K562 (cell line): ENCODE results near the gene TRIM33. TPM values are rescaled to one million over a fixed set of nuclear protein-coding genes. Genes with fewer than 3 reads are reported as not detected.

Experiments used
- ATAC-seq: fragments of 200-7000 bp; cut with Tn5 transposase; 3 replicates; pipeline ENCODE4 v1.9.1; 2020; ENCODE audit warnings: moderate library complexity
- BruUV-seq: library from RNA; stranded (reverse); fragments of 400-500 nt; replicated peaks from 2 replicates; lab custom pipeline; 2021; lab: Mats Ljungman, UMichigan
- CTCF ChIA-PET: fragments of 300-600 bp; formaldehyde crosslinking; extraction: SDS; loops from one replicate; lab custom pipeline; 2021; ENCODE audit warnings: low intra/inter-chr PET ratio; lab: Yijun Ruan, JAX
- POLR2A ChIA-PET: fragments of 300-600, 350-650 bp; sonication (Branson Sonifier 250); formaldehyde crosslinking; extraction: SDS; loops from one replicate; lab custom pipeline; 2021; ENCODE audit warnings: antibody characterized with exemption, inconsistent platforms; lab: Yijun Ruan, JAX
- DNase-seq, 4 experiments: peaks; one replicate each; pipeline versions ENCODE4 v3.0.0 to v3.0.0-alpha.2; 2011 to 2018; ENCODE audit warnings: low spot score in 3 of 4, mixed read lengths in 3 of 4; ENCODE audit errors: extremely low read depth in 1 of 4
- FAIRE-seq: peaks from 2 replicates; lab custom pipeline; 2011; peaks lifted over from hg19 to GRCh38; lab: Jason Lieb, UNC
- H2AFZ ChIP-seq: 2 replicates; pipeline ENCODE4 v1.6.0; 2011; ENCODE audit warnings: low read depth, low read length, control low read depth, inconsistent platforms
- H3K27ac ChIP-seq: fragments of 200-600 bp; 3 replicates; pipeline ENCODE4 v1.8.0; 2011; ENCODE audit warnings: low read depth, mild to moderate bottlenecking, control low read depth, inconsistent platforms, low read length, moderate library complexity, mixed read lengths; ENCODE audit errors: extremely low read depth
- H3K27me3 ChIP-seq, 2 experiments: fragments of 300-600 bp in 1 of 2; 2 replicates in 1 of 2; 3 replicates in 1 of 2; pipeline versions ENCODE4 v1.6.0 to v1.8.0; 2011; ENCODE audit warnings: inconsistent platforms in 2 of 2, low read length in 2 of 2, mild to moderate bottlenecking in 1 of 2, mixed read lengths in 1 of 2, moderate library complexity in 1 of 2; ENCODE audit not compliant: control insufficient read depth in 2 of 2, insufficient read depth in 2 of 2
- H3K36me3 ChIP-seq: fragments of 300-600 bp; 3 replicates; pipeline ENCODE4 v1.8.0; 2011; ENCODE audit warnings: mild to moderate bottlenecking, low read length, inconsistent platforms; ENCODE audit not compliant: control insufficient read depth, insufficient read depth
- H3K4me1 ChIP-seq, 2 experiments: fragments of 200-600 bp in 1 of 2; replicated peaks in 1 of 2; 2 replicates in 1 of 2; 3 replicates in 1 of 2; pipeline versions ENCODE4 v1.5.1 to v1.8.0; 2011; ENCODE audit warnings: inconsistent platforms in 2 of 2, low read length in 2 of 2, mild to moderate bottlenecking in 1 of 2, mixed read lengths in 1 of 2, moderate library complexity in 1 of 2; ENCODE audit not compliant: control insufficient read depth in 2 of 2, insufficient read depth in 2 of 2
- H3K4me2 ChIP-seq: 2 replicates; pipeline ENCODE4 v1.6.1; 2011; ENCODE audit warnings: low read length, control low read depth, inconsistent platforms, mixed read lengths; ENCODE audit not compliant: insufficient read depth
- H3K4me3 ChIP-seq: fragments of 200-600 bp; sonication (generic), shearing (Covaris generic); 2 replicates; pipeline ENCODE4 v1.5.1; 2016; ENCODE audit warnings: control low read depth, inconsistent platforms
- H3K79me2 ChIP-seq: fragments of 200-600 bp; 3 replicates; pipeline ENCODE4 v1.8.0; 2011; ENCODE audit warnings: low read length, inconsistent platforms; ENCODE audit not compliant: control insufficient read depth, insufficient read depth
- H3K9ac ChIP-seq, 2 experiments: 2 replicates each; pipeline versions ENCODE4 v1.6.0 to v1.6.1; 2011; ENCODE audit warnings: low read depth in 2 of 2, low read length in 2 of 2, control low read depth in 1 of 2, inconsistent platforms in 1 of 2, mild to moderate bottlenecking in 1 of 2, mixed read lengths in 1 of 2; ENCODE audit not compliant: insufficient read depth in 1 of 2
- H3K9me1 ChIP-seq: one replicate; pipeline ENCODE4 v1.6.0; 2011; ENCODE audit warnings: inconsistent platforms, mild to moderate bottlenecking, low read length, moderate library complexity; ENCODE audit not compliant: control insufficient read depth, insufficient read depth
- H3K9me3 ChIP-seq: replicated peaks from 2 replicates; pipeline ENCODE4 v1.5.1; 2011; ENCODE audit warnings: low read depth, low read length, inconsistent platforms; ENCODE audit not compliant: control insufficient read depth, insufficient read depth
- H4K20me1 ChIP-seq: replicated peaks from 2 replicates; pipeline ENCODE4 v1.6.1; 2011; ENCODE audit warnings: low read length, inconsistent platforms, mixed read lengths; ENCODE audit not compliant: control insufficient read depth, insufficient read depth
- EZH2 ChIP-seq: IDR thresholded peaks from 2 replicates; pipeline ENCODE4 v1.6.1; 2012; ENCODE audit warnings: low read depth, mild to moderate bottlenecking, inconsistent platforms, low read length, borderline replicate concordance
- FOXK2 ChIP-seq, 2 experiments: fragments of 450-650 bp; IDR thresholded peaks in 1 of 2; conservative IDR thresholded peaks in 1 of 2; 2 replicates each; pipeline ENCODE4 v1.6.1; 2016; ENCODE audit warnings: low read depth in 2 of 2, mild to moderate bottlenecking in 1 of 2
- GATAD2B ChIP-seq: fragments of 450-650 bp; IDR thresholded peaks from 2 replicates; pipeline ENCODE4 v1.6.1; 2017; ENCODE audit warnings: mild to moderate bottlenecking, borderline replicate concordance
- NFE2 ChIP-seq: IDR thresholded peaks from 2 replicates; pipeline ENCODE4 v1.6.1; 2014; ENCODE audit warnings: antibody characterized with exemption, low read depth
- RBM34 ChIP-seq: fragments of 200-400 bp; formaldehyde crosslinking; IDR thresholded peaks from 2 replicates; pipeline ENCODE4 v1.6.1; 2018; ENCODE audit warnings: low read length, borderline replicate concordance; ENCODE audit not compliant: insufficient read depth
- TAF7 ChIP-seq: fragments of 450-650 bp; IDR thresholded peaks from 2 replicates; pipeline ENCODE4 v1.6.1; 2016; ENCODE audit warnings: missing genetic modification characterization, missing compliant biosample characterization
- TSHZ1 ChIP-seq: fragments of 250-450 bp; sonication (Bioruptor Pico); IDR thresholded peaks from 2 replicates; pipeline ENCODE4 v1.4.0; 2020; ENCODE audit warnings: mild to moderate bottlenecking, moderate library complexity
- ZNF143 ChIP-seq: sonication (generic); formaldehyde crosslinking; IDR thresholded peaks from 2 replicates; pipeline ENCODE4 v1.9.0; 2022; ENCODE audit warnings: mild to moderate bottlenecking, missing genetic modification reagents
- WGBS: fragments of 100-300 bp; shearing (Covaris generic); methylation state at CpG from one replicate; pipeline ENCODE4 v1.1.6; 2016; ENCODE audit warnings: low coverage, mixed read lengths; ENCODE audit not compliant: insufficient coverage; ENCODE audit errors: missing lambda C conversion rate; 5-methylcytosine and 5-hydroxymethylcytosine counted together
- in situ Hi-C: fragments of 300-500 bp; cut with MboI; formaldehyde crosslinking; loops from 4 replicates; pipeline ENCODE4 v1.15.0; 2018; ENCODE audit warnings: inconsistent platforms, mixed read lengths
- intact Hi-C: fragments of 100-400 bp; cut with micrococcal nuclease; formaldehyde crosslinking; loops from 2 replicates; pipeline ENCODE4 v1.14.2; 2022
- polyA plus RNA-seq, 8 experiments: library from polyadenylated mRNA; depleted of rRNA in 4 of 8; stranded (reverse) in 5 of 8; unstranded in 3 of 8; fragments of >200 nt; fragmentation: Nextera tagmentation in 2 of 8; fragmentation: Illumina TruSeq in 1 of 8; extraction: Ambion mirVana in 2 of 8; extraction: Trizol in 1 of 8; gene quantifications; 2 replicates each; pipeline versions ENCODE4 v1.2.1 to v1.2.3, GENCODE V29; 2011 to 2014; ENCODE audit warnings: inconsistent platforms in 1 of 8, missing spikeins in 1 of 8
- total RNA-seq, 7 experiments: library from RNA; depleted of rRNA in 6 of 7; stranded (reverse); fragments of >200 nt in 6 of 7; fragmentation: Illumina TruSeq in 2 of 7; extraction: Trizol in 2 of 7; gene quantifications; 2 replicates each; pipeline versions ENCODE4 v1.2.1 to v1.2.3, GENCODE V29; 2011 to 2021; ENCODE audit warnings: low replicate concordance in 1 of 7
- TF ChIP-seq, protein P1 (sequence below): IDR thresholded peaks from 2 replicates; pipeline ENCODE4 v1.6.1; 2011; ENCODE audit warnings: borderline replicate concordance, low read depth, mild to moderate bottlenecking, moderate library complexity, low read length; ENCODE audit not compliant: insufficient read depth, poor library complexity, severe bottlenecking

Gene TRIM33
- total and polyA plus RNA-seq, 9 of the 15 experiments (the other 6 are each of a cell fraction or from before 2014, with no cell fraction given) = 9.3 to 58.4 (median 40.2) TPM

GRCh38 chr1:114545315-114545714 is 34.3 kb upstream of the TRIM33 start:
- 0% methylated on average over 1 of the region's 1 CpG for WGBS
- Histone ChIP-seq H3K36me3 (no peaks in the 10 kb centered on the region), H3K9ac (no peak overlapping the region), H3K9me3 (no peaks in the 10 kb centered on the region), H3K79me2 (no peaks in the 10 kb centered on the region), H4K20me1 (no peaks in the 10 kb centered on the region), H3K4me3 (no peak overlapping the region), H3K27ac (no peak overlapping the region), H3K27me3 (no peaks in the 10 kb centered on the region), H3K9me1 (no peaks in the 10 kb centered on the region), H3K4me2 (no peak overlapping the region), H3K4me1 (no peaks in the 10 kb centered on the region), H2AFZ (no peak overlapping the region)
- no peak for TF ChIP-seq GATAD2B
- no peak for TF ChIP-seq RBM34
- no peak for TF ChIP-seq ZNF143 (CRISPR knock-in tag)
- no peak for TF ChIP-seq NFE2
- no peak for TF ChIP-seq TSHZ1
- TF ChIP-seq, protein P1, sequence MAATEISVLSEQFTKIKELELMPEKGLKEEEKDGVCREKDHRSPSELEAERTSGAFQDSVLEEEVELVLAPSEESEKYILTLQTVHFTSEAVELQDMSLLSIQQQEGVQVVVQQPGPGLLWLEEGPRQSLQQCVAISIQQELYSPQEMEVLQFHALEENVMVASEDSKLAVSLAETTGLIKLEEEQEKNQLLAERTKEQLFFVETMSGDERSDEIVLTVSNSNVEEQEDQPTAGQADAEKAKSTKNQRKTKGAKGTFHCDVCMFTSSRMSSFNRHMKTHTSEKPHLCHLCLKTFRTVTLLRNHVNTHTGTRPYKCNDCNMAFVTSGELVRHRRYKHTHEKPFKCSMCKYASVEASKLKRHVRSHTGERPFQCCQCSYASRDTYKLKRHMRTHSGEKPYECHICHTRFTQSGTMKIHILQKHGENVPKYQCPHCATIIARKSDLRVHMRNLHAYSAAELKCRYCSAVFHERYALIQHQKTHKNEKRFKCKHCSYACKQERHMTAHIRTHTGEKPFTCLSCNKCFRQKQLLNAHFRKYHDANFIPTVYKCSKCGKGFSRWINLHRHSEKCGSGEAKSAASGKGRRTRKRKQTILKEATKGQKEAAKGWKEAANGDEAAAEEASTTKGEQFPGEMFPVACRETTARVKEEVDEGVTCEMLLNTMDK = no peak
- TF ChIP-seq TAF7 (tag) = no peak
- no peak for TF ChIP-seq EZH2
- no peak for TF ChIP-seq FOXK2 (conservative IDR thresholded peaks at IDR 0.05 in 1 of 2, IDR thresholded peaks at IDR 0.05 in 1 of 2; ENCODE audit: low read depth in 2 of 2)
- ATAC-seq (no peak), FAIRE-seq (no peak), DNase-seq (no peak)
- BruUV-seq = no TSS peak
- in situ Hi-C loops = no loop called here
- POLR2A ChIA-PET = interaction anchor here (0.6 to 0.7 kb wide), 2 partner anchors 19 to 562 kb away, joined by 3 read pairs; no protein-coding TSS in a partner anchor
- CTCF ChIA-PET = no interaction called here
- intact Hi-C loops = no loop called here
